PC-9 (cell line): Measurements from ENCODE around the gene HYCC2. TPM values are rescaled to one million over a fixed set of nuclear protein-coding genes. Genes with fewer than 3 reads are reported as not detected.
"Not testable (repeated sequence)": the region's sequence is repeated elsewhere in the genome, so short reads cannot be mapped to it uniquely, and the experiment has no call there.

ENCODE experiments used
- BruUV-seq: library from RNA; stranded (reverse); fragments of 400-500 nt; replicated peaks from 2 replicates; lab custom pipeline; 2021; lab: Mats Ljungman, UMichigan
- CTCF ChIA-PET: fragments of 300-600 bp; sonication (Branson Sonifier 250); formaldehyde crosslinking; loops from one replicate; lab custom pipeline; 2022; ENCODE audit warnings: antibody characterized with exemption; lab: Charles Lee
- POLR2A ChIA-PET: fragments of 300-600 bp; sonication (Branson Sonifier 250); formaldehyde crosslinking; loops from one replicate; lab custom pipeline; 2022; ENCODE audit warnings: antibody characterized with exemption; ENCODE audit not compliant: unreplicated experiment; lab: Charles Lee
- DNase-seq, 2 experiments: peaks; one replicate each; pipeline versions ENCODE4 v3.0.0 to v3.0.0-alpha.2; 2015 to 2022; ENCODE audit warnings: mixed read lengths in 1 of 2
- H2AFZ ChIP-seq: fragments of 200-600 bp; sonication (generic); 2 replicates; pipeline ENCODE4 v1.8.1; 2017; ENCODE audit warnings: antibody characterized with exemption
- H3F3A ChIP-seq: fragments of 200-600 bp; sonication (generic); 2 replicates; pipeline ENCODE4 v1.8.1; 2017; ENCODE audit warnings: antibody characterized with exemption, mild to moderate bottlenecking, low read depth; ENCODE audit not compliant: insufficient read depth
- H3K27ac ChIP-seq: fragments of 200-600 bp; sonication (generic); 2 replicates; pipeline ENCODE4 v1.6.1; 2016; ENCODE audit warnings: mixed run types
- H3K27me3 ChIP-seq: fragments of 200-600 bp; sonication (generic); 2 replicates; pipeline ENCODE4 v1.6.1; 2016; ENCODE audit warnings: low read depth, mixed run types; ENCODE audit not compliant: insufficient read depth
- H3K36me3 ChIP-seq: fragments of 200-600 bp; sonication (generic); 2 replicates; pipeline ENCODE4 v1.6.1; 2016; ENCODE audit warnings: low read depth, mixed run types
- H3K4me1 ChIP-seq: fragments of 200-600 bp; sonication (generic); replicated peaks from 2 replicates; pipeline ENCODE4 v1.6.1; 2016; ENCODE audit warnings: mixed run types; ENCODE audit not compliant: insufficient read depth
- H3K4me2 ChIP-seq: fragments of 200-600 bp; sonication (generic); 2 replicates; pipeline ENCODE4 v1.6.1; 2017; ENCODE audit warnings: mixed run types
- H3K4me3 ChIP-seq: fragments of 200-600 bp; sonication (generic); 2 replicates; pipeline ENCODE4 v1.6.1; 2016; ENCODE audit warnings: mixed run types
- H3K79me2 ChIP-seq: fragments of 200-600 bp; sonication (generic); 2 replicates; pipeline ENCODE4 v1.6.1; 2017; ENCODE audit warnings: low read depth, mixed run types
- H3K9me2 ChIP-seq: fragments of 200-600 bp; sonication (generic); 2 replicates; pipeline ENCODE4 v1.8.1; 2017; ENCODE audit warnings: mild to moderate bottlenecking; ENCODE audit not compliant: insufficient read depth
- H3K9me3 ChIP-seq: fragments of 200-600 bp; sonication (generic); 2 replicates; pipeline ENCODE4 v1.8.1; 2016; ENCODE audit warnings: low read depth; ENCODE audit not compliant: insufficient read depth
- H4K20me1 ChIP-seq: fragments of 200-600 bp; sonication (generic); 2 replicates; pipeline ENCODE4 v1.8.1; 2017; ENCODE audit not compliant: insufficient read depth
- EZH2 ChIP-seq: fragments of 200-600 bp; sonication (generic); IDR thresholded peaks from 2 replicates; pipeline ENCODE4 v1.8.0; 2017; ENCODE audit warnings: antibody characterized with exemption, low read depth
- intact Hi-C: fragments of 100-400 bp; cut with micrococcal nuclease; formaldehyde crosslinking; loops from one replicate; pipeline ENCODE4 v1.10.0; 2022; ENCODE audit not compliant: unreplicated experiment
- total RNA-seq: library from RNA; stranded (reverse); gene quantifications from 2 replicates; pipeline ENCODE4 v1.2.3, GENCODE V29; 2021
- TF ChIP-seq, protein P1 (sequence below): fragments of 200-600 bp; sonication (generic); conservative IDR thresholded peaks from 2 replicates; pipeline ENCODE4 v1.6.1; 2017; ENCODE audit warnings: mixed run types, antibody characterized with exemption, mild to moderate bottlenecking, moderate library complexity

HYCC2 gene
- total RNA-seq, 1 experiment from 2014 or later: 10.7 TPM

DNA sequence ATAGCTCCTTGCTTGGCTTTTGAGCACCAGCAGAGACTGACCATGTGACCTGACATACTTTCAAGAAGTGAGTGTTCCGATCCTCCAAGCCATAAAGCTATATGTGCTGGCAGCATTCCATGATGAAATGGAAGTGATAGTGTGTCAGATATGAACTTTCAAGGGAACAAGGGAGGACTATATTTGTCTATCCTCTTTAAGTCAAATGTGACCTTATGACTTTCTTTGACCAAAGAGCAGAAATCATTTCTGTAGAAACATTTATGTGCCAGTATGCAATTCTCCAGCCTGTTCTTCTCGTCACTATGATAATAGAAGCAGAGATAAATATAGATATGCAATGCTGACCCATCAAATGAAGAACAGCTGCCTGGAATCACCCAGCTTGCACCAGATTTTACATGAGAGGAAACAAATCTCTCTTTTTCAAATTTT is 14.4 kb downstream of the HYCC2 start:
- H3K9me3 ChIP-seq: no peaks in the 10 kb centered on the region
- DNase-seq: no peak
- H3K36me3 ChIP-seq: no peaks in the 10 kb centered on the region; the same call in 1 of the 2 replicates
- H3K4me3 ChIP-seq: no peak overlapping the region
- H3K27me3 ChIP-seq: no peaks in the 10 kb centered on the region
- H3K9me2 ChIP-seq: no peaks in the 10 kb centered on the region
- intact Hi-C loops: no loop called here
- no peak overlapping the region for H2AFZ ChIP-seq
- H3K4me2 ChIP-seq: no peak overlapping the region
- H3K27ac ChIP-seq: no peak overlapping the region
- no peaks in the 10 kb centered on the region for H3K79me2 ChIP-seq
- ChIA-PET POLR2A (no interaction called here), CTCF (interaction anchor here (0.6 kb wide), 1 partner anchor 188 kb away, joined by 11 read pairs; no protein-coding TSS in a partner anchor)
- no peaks in the 10 kb centered on the region for H4K20me1 ChIP-seq
- H3F3A ChIP-seq: no peaks in the 10 kb centered on the region
- no TSS peak for BruUV-seq
- TF ChIP-seq, protein P1, sequence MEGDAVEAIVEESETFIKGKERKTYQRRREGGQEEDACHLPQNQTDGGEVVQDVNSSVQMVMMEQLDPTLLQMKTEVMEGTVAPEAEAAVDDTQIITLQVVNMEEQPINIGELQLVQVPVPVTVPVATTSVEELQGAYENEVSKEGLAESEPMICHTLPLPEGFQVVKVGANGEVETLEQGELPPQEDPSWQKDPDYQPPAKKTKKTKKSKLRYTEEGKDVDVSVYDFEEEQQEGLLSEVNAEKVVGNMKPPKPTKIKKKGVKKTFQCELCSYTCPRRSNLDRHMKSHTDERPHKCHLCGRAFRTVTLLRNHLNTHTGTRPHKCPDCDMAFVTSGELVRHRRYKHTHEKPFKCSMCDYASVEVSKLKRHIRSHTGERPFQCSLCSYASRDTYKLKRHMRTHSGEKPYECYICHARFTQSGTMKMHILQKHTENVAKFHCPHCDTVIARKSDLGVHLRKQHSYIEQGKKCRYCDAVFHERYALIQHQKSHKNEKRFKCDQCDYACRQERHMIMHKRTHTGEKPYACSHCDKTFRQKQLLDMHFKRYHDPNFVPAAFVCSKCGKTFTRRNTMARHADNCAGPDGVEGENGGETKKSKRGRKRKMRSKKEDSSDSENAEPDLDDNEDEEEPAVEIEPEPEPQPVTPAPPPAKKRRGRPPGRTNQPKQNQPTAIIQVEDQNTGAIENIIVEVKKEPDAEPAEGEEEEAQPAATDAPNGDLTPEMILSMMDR: no peak
- no peak for TF ChIP-seq EZH2
- H3K4me1 ChIP-seq: no peaks in the 10 kb centered on the region

GRCh38 chr2:201049455-201049854 is 22.0 kb downstream of the HYCC2 start:
- peaks cover 7% of the 10 kb centered on the region for H3K79me2 ChIP-seq
- CTCF ChIA-PET: interaction anchor here (0.7 kb wide), 1 partner anchor 79 kb away, joined by 7 read pairs; no protein-coding TSS in a partner anchor

DNA sequence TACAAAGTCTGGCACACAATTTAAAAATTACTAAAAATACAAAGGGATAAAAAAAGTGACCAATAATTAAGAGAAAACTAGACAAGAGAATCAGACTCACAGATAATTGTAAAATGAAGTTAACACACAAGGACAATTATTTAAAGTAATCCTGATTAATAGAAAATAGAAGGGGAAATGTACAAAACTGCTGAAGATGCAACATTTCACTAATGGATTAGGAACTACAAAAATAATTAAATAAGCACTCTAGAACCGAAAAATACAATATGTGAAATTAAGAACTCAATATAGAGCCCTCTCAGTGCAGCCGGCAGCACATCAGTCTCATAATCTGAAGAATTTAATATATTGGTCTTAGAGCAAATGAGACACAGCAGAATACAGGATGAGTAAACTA is 24.6 kb downstream of the HYCC2 start:
- Histone ChIP-seq H3K79me2 (peaks cover 7% of the 10 kb centered on the region), H3K9me2 (no peaks in the 10 kb centered on the region), H3F3A (no peaks in the 10 kb centered on the region), H3K4me3 (no peak overlapping the region), H3K27me3 (no peaks in the 10 kb centered on the region), H3K36me3 (peaks cover 4% of the 10 kb centered on the region), H2AFZ (no peak overlapping the region), H3K4me1 (no peaks in the 10 kb centered on the region), H3K4me2 (no peak overlapping the region), H4K20me1 (no peaks in the 10 kb centered on the region), H3K9me3 (no peaks in the 10 kb centered on the region), H3K27ac (no peak overlapping the region)
- DNase-seq: no peak
- no peak for TF ChIP-seq EZH2
- TF ChIP-seq, protein P1: no peak
- intact Hi-C loops: no loop called here
- CTCF ChIA-PET: no interaction called here
- BruUV-seq: no TSS peak
- POLR2A ChIA-PET: no interaction called here

More at GRCh38 chr2:201049455-201049854, 22.0 kb downstream of the HYCC2 start:
- POLR2A ChIA-PET: no interaction called here
- H3K4me1 ChIP-seq: no peaks in the 10 kb centered on the region
- no peaks in the 10 kb centered on the region for H3K9me3 ChIP-seq
- no peaks in the 10 kb centered on the region for H3K27me3 ChIP-seq
- no peak overlapping the region for H2AFZ ChIP-seq
- no TSS peak for BruUV-seq
- no peaks in the 10 kb centered on the region for H4K20me1 ChIP-seq
- H3K27ac ChIP-seq: no peak overlapping the region
- intact Hi-C loops: no loop called here
- H3K9me2 ChIP-seq: no peaks in the 10 kb centered on the region
- H3K36me3 ChIP-seq: no peaks in the 10 kb centered on the region; the same call in 1 of the 2 replicates
- TF ChIP-seq, protein P1: no peak
- TF ChIP-seq EZH2: no peak
- H3K4me3 ChIP-seq: no peak overlapping the region
- no peak overlapping the region for H3K4me2 ChIP-seq
- no peaks in the 10 kb centered on the region for H3F3A ChIP-seq
- DNase-seq: no peak

- POLR2A ChIA-PET, BruUV-seq, H3F3A ChIP-seq, CTCF ChIA-PET, H3K9me2 ChIP-seq, intact Hi-C loops, H3K4me3 ChIP-seq, H4K20me1 ChIP-seq, H3K9me3 ChIP-seq, H2AFZ ChIP-seq, DNase-seq, H3K27me3 ChIP-seq, H3K36me3 ChIP-seq, H3K4me2 ChIP-seq, H3K79me2 ChIP-seq, H3K4me1 ChIP-seq, H3K27ac ChIP-seq: not testable (repeated sequence)
Observed at GRCh38 chr2:201043050-201043449, 28.4 kb downstream of the HYCC2 start.

GRCh38 chr2:201042451-201042850 is 29.0 kb downstream of the HYCC2 start:
- BruUV-seq, H3K9me3 ChIP-seq, H3F3A ChIP-seq, H3K4me1 ChIP-seq, H3K9me2 ChIP-seq, H3K27ac ChIP-seq, intact Hi-C loops, H4K20me1 ChIP-seq, DNase-seq, POLR2A ChIA-PET, H3K27me3 ChIP-seq, H3K4me2 ChIP-seq, H3K4me3 ChIP-seq, CTCF ChIA-PET, H3K79me2 ChIP-seq, H3K36me3 ChIP-seq, H2AFZ ChIP-seq: not testable (repeated sequence)
